Activated CD8-positive, alpha-beta T cell treated with anti-CD3 and anti-CD28 coated beads for 36 hours (primary cell): ENCODE results near the gene AHCY. TPM values are rescaled to one million over a fixed set of nuclear protein-coding genes. Genes with fewer than 3 reads are reported as not detected.
"Not testable (repeated sequence)": the region's sequence is repeated elsewhere in the genome, so short reads cannot be mapped to it uniquely, and the experiment has no call there.

Source experiments
- ATAC-seq: fragments of 200-7000 bp; cut with Tn5 transposase; one replicate; pipeline ENCODE4 v1.10.0; 2021; ENCODE audit warnings: mild to moderate bottlenecking, moderate library complexity
- CTCF ChIA-PET: fragments of 350-600 bp; sonication (Branson Sonifier 250); formaldehyde crosslinking; loops from one replicate; lab custom pipeline; 2021; ENCODE audit warnings: antibody characterized with exemption; lab: Charles Lee
- POLR2A ChIA-PET: fragments of 350-600 bp; sonication (Branson Sonifier 250); formaldehyde crosslinking; loops from one replicate; lab custom pipeline; 2021; ENCODE audit warnings: antibody characterized with exemption; lab: Charles Lee
- DNase-seq: peaks from one replicate; pipeline ENCODE4 v3.0.0-alpha.2; 2020
- H3K27ac Mint-ChIP-seq: one replicate; pipeline ENCODE4 v1.8.0; 2021; ENCODE audit warnings: mild to moderate bottlenecking, mixed read lengths
- H3K27me3 Mint-ChIP-seq: one replicate; pipeline ENCODE4 v1.8.0; 2021; ENCODE audit warnings: mixed read lengths
- H3K36me3 Mint-ChIP-seq: one replicate; pipeline ENCODE4 v1.8.0; 2021; ENCODE audit warnings: low read depth, mixed read lengths
- H3K4me1 Mint-ChIP-seq: one replicate; pipeline ENCODE4 v1.8.0; 2021; ENCODE audit warnings: low read depth, mixed read lengths
- H3K4me3 Mint-ChIP-seq: one replicate; pipeline ENCODE4 v1.8.0; 2021; ENCODE audit warnings: mild to moderate bottlenecking, moderate library complexity, mixed read lengths
- H3K9me3 Mint-ChIP-seq: one replicate; pipeline ENCODE4 v1.8.0; 2021; ENCODE audit warnings: mixed read lengths
- intact Hi-C: fragments of 100-400 bp; cut with micrococcal nuclease; formaldehyde crosslinking; loops from one replicate; pipeline ENCODE4 v1.10.0; 2022
- total RNA-seq, 2 experiments: library from RNA; stranded (reverse); gene quantifications; one replicate each; pipeline ENCODE4 v1.2.3, GENCODE V29; 2021
- TF ChIP-seq, protein P1 (sequence below): fragments of 200-600 bp; IDR thresholded peaks from one replicate; pipeline ENCODE4 v1.8.0; 2022; ENCODE audit warnings: antibody characterized with exemption, mild to moderate bottlenecking

AHCY gene
- total RNA-seq, 2 experiments from 2014 or later = 256 to 258 TPM

- H3K36me3 Mint-ChIP-seq = no peaks in the 10 kb centered on the region
- H3K4me1 Mint-ChIP-seq = peaks cover 22% of the 10 kb centered on the region
- H3K9me3 Mint-ChIP-seq = no peaks in the 10 kb centered on the region
- intact Hi-C loops = no loop called here
- ChIA-PET POLR2A (no interaction called here), CTCF (interaction anchor here (0.9 kb wide), 1 partner anchor 66 kb away, joined by 3 read pairs; no protein-coding TSS in a partner anchor)
- TF ChIP-seq, protein P1, sequence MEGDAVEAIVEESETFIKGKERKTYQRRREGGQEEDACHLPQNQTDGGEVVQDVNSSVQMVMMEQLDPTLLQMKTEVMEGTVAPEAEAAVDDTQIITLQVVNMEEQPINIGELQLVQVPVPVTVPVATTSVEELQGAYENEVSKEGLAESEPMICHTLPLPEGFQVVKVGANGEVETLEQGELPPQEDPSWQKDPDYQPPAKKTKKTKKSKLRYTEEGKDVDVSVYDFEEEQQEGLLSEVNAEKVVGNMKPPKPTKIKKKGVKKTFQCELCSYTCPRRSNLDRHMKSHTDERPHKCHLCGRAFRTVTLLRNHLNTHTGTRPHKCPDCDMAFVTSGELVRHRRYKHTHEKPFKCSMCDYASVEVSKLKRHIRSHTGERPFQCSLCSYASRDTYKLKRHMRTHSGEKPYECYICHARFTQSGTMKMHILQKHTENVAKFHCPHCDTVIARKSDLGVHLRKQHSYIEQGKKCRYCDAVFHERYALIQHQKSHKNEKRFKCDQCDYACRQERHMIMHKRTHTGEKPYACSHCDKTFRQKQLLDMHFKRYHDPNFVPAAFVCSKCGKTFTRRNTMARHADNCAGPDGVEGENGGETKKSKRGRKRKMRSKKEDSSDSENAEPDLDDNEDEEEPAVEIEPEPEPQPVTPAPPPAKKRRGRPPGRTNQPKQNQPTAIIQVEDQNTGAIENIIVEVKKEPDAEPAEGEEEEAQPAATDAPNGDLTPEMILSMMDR = no peak
- no peak overlapping the region for H3K4me3 Mint-ChIP-seq
- no peak overlapping the region for H3K27ac Mint-ChIP-seq
- no peaks in the 10 kb centered on the region for H3K27me3 Mint-ChIP-seq
- DNase-seq (no peak), ATAC-seq (no peak)
Measured at GRCh38 chr20:34246126-34246626, 57.0 kb downstream of the AHCY start.

DNA sequence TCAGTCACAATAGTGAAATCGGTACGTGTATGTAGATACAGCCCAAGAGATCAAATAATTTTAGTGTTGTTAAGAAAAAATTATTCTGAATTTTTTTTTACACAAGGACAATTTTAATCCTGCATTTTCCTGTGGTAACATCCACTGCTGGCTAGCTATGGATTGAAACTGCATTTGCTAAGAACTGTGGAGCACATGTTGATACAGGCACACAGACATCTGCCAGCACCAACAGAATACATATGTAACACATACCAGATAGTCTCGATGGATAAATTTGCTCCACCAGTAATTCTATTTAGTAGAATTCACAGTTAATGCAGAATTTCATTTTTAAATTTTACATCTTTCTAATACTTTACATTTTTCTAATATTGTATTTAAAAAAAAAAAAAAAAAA, 59.8 kb downstream of the AHCY start:
- ChIA-PET POLR2A (no interaction called here), CTCF (no interaction called here)
- TF ChIP-seq, protein P1 = no peak
- no peaks in the 10 kb centered on the region for H3K36me3 Mint-ChIP-seq
- peaks cover 2% of the 10 kb centered on the region for H3K9me3 Mint-ChIP-seq
- peaks cover 19% of the 10 kb centered on the region for H3K4me1 Mint-ChIP-seq
- DNase-seq (no peak), ATAC-seq (no peak)
- intact Hi-C loops = no loop called here
- no peak overlapping the region for H3K4me3 Mint-ChIP-seq
- H3K27me3 Mint-ChIP-seq = no peaks in the 10 kb centered on the region
- no peak overlapping the region for H3K27ac Mint-ChIP-seq

DNA sequence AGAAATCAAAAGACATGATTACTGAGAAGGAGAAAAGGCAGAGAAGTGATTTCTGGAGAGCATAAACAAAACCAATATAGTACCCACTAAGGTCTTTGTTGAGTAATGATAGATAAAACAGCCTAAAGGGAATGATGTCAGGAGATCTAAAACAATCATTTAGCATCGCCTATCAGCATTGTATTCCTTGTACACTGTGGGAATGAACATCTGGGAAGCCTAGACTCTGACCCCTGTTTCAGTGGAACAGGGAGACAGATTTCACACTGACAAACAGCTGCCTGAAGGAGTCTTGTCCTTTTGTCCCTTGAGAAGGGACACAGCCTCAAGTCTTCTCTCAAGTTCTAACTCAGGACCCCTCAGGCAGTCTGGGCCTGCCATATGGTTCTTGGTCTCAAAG, 60.3 kb downstream of the AHCY start:
- H3K9me3 Mint-ChIP-seq = peaks cover 6% of the 10 kb centered on the region
- DNase-seq = no peak
- TF ChIP-seq, protein P1 = no peak
- ChIA-PET CTCF (no interaction called here), POLR2A (interaction anchor here (1.2 kb wide), 1 partner anchor 26 kb away, joined by 3 read pairs; no protein-coding TSS in a partner anchor)
- no peak overlapping the region for H3K27ac Mint-ChIP-seq
- H3K27me3 Mint-ChIP-seq = no peaks in the 10 kb centered on the region
- intact Hi-C loops = no loop called here
- no peak overlapping the region for H3K4me3 Mint-ChIP-seq
- H3K36me3 Mint-ChIP-seq = no peaks in the 10 kb centered on the region
- ATAC-seq = no peak
- H3K4me1 Mint-ChIP-seq = peaks cover 15% of the 10 kb centered on the region

DNA sequence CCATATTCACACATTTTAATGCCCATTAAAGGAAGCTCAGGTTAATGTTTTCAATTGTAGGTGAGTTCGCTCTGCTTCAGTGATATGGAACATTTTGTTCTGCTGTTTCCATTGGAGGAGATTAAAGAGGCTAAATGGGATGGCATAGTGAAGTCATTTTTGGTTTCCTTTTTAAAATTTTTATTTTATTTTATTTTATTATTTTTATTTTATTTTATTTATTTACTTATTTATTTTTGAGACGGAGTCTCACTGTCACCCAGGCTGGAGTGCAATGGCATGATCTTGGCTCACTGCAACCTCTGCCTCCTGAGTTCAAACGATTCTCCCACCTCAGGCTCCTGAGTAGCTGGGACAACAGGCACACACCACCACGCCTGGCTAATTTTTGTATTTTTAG, 61.1 kb downstream of the AHCY start:
- H3K4me3 Mint-ChIP-seq, H3K36me3 Mint-ChIP-seq, DNase-seq, H3K27ac Mint-ChIP-seq, intact Hi-C loops, H3K27me3 Mint-ChIP-seq, ATAC-seq, CTCF ChIA-PET: not testable (repeated sequence)
- peaks cover 11% of the 10 kb centered on the region for H3K9me3 Mint-ChIP-seq
- POLR2A ChIA-PET = interaction anchor here (1.2 kb wide), 1 partner anchor 27 kb away, joined by 3 read pairs; no protein-coding TSS in a partner anchor
- peaks cover 13% of the 10 kb centered on the region for H3K4me1 Mint-ChIP-seq

- TF ChIP-seq, protein P1 = no peak
- Mint-ChIP-seq H3K9me3 (peaks cover 11% of the 10 kb centered on the region), H3K27ac (peak within 1 kb of the TSS; percentile 3), H3K36me3 (no peaks in the 10 kb centered on the region), H3K4me1 (peaks cover 13% of the 10 kb centered on the region), H3K27me3 (no peaks in the 10 kb centered on the region), H3K4me3 (no peak within 1 kb of the TSS)
- POLR2A ChIA-PET = interaction anchor here (0.7 to 1.2 kb wide), 2 partner anchors 7 to 9 kb away, joined by 3 to 4 read pairs; no protein-coding TSS in a partner anchor
- intact Hi-C loops = no loop called here
- DNase-seq (no peak), ATAC-seq (no peak)
- CTCF ChIA-PET = no interaction called here
Measured at GRCh38 chr20:34240693-34241615, 62.2 kb downstream of the AHCY start, which contains the start of gene ASIP. Gene ASIP (plus strand): TSS chr20:34241423. CDS start chr20:34260375, 18,952 bp downstream.
